Right lobe of liver (tissue), 4 donors: ENCODE results near the gene KCND1.

Source experiments
- CTCF ChIP-seq, 4 donors: fragments of 200-600 bp in 3 of 4; fragments of 450-650 bp in 1 of 4; IDR thresholded peaks; one replicate each; pipeline versions ENCODE4 v1.5.1 to v1.8.0; 2016 to 2022; ENCODE audit warnings: antibody characterized with exemption in 4 of 4, mild to moderate bottlenecking in 2 of 4
- POLR2A ChIP-seq: fragments of 450-650 bp; IDR thresholded peaks from one replicate; pipeline ENCODE4 v1.6.1; 2017; ENCODE audit warnings: antibody characterized with exemption, mild to moderate bottlenecking
- donor health status: DM: no; HTN: no; CAD: no.
- donor health status: DM: no; HTN: no; CAD: no.
- donor health status: DM: no; HTN: yes; CAD: no.

- TF ChIP-seq CTCF (IDR thresholded peaks at IDR 0.05) (no peak), POLR2A (no peak)
These were observed 11.4 kb downstream of the KCND1 start for GRCh38 chrX:48960291-48960690.
